Endothelial cell of hepatic sinusoid (primary cell): ENCODE measurements around the gene PDGFRB.

Experiments used
- in situ Hi-C: cut with HindIII; loops from 2 replicates; pipeline ENCODE4 v1.10.0; 2017; ENCODE audit warnings: low sequenced_read_pairs

Gene PDGFRB

DNA sequence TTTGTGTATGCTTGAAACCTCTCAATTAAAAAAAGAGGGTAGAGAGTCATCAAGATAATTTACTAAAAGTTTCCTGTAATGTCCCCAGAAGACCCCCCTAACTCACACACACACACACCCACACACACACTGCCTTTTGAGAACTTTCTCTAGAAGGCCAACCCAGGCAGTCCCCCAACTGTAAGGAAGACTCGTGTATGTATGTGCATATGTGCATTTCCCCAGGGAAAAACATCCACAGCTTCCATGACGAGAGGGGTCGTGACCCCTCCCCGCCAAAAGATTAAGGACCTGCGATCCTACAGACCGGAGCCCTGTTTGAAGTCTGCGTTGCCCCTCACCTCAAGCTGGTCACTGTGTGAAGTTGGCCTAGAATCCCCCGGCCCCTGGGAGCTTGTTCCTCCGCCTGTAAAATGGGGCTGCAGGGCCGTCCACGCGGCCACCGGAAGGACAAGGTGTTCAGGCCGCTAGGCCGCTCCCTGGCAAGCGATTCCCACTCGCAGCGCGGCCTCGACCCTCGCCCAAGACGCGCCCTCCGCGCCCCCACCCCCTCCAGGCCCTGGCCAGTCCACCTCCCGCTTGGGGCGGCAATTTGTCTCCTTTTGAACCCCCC is 10.5 kb upstream of the PDGFRB start:
- in situ Hi-C loops, result loop anchor here (5.0 kb wide), 1 partner anchor 66 kb away; no protein-coding TSS in a partner anchor

GRCh38 chr5:150164211-150164980 is 8.8 kb upstream of the PDGFRB start:
- in situ Hi-C loops, result no loop called here

DNA sequence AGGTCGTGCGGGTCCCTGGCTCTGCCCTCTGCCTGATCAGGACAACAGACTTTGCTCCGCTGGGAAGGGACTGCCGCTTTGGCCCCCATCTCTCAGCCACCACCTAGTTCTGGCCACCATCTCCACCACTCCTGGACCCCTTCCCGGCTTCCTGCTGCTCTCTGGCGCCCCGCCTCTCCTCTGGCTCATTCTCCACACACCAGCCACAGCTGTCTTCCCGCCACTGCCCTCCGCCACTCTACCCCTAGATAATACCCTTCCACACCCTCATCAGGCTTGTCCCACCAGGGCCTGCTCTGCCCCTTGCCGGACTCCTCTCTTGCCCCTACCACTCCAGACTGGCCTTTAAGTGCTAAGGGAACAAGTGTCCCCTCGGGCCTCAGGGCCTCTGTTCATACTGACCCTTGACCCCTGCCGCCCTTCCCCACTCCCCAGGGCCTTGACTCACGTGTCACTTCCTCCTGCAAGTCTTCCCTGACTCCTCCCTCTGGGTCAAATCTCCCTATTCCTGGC is 8.0 kb upstream of the PDGFRB start:
- in situ Hi-C loops, result no loop called here

DNA sequence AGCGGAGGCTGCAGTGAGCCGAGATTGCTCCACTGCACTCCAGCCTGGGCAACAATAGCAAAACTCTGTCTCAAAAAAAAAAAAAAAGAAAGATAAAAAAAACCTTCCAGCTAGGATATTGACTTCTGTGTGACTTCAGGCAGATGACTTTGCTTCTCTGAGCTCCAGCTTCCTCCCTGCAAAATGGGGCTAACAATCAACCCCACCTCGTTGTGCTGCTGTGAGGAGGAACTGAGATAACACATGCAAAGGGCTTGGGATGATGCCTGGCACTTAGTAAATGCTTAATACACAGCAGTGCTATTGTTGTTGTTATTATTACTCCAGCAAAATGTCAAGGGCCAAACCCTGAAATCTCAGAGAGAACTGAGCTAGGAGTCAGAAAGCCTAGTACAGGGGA is 7.4 kb upstream of the PDGFRB start:
- in situ Hi-C loops, result no loop called here

DNA sequence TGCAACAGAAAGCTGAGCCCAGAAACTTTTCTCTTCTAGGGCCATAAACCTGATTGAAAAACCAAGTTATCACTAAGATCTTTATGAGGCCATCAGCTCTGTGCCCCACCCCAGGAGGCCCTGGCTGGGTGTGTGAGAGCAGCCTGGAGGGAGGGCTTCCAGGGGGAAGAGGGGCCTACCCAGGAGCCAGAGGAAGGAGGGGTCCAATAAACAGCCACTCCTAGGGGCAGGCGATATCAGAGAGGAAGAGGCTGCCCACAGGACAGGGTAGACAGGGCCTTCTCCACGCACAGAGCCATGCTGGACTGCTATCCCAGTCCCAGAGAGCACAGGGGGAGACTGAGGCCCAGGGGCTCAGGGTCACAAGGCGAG is 6.5 kb upstream of the PDGFRB start:
- in situ Hi-C loops, result no loop called here

GRCh38 chr5:150161242-150162141 is 5.8 kb upstream of the PDGFRB start:
- in situ Hi-C loops, result no loop called here

- in situ Hi-C loops, result no loop called here
Measured at GRCh38 chr5:150160448-150161081, 4.9 kb upstream of the PDGFRB start.

DNA sequence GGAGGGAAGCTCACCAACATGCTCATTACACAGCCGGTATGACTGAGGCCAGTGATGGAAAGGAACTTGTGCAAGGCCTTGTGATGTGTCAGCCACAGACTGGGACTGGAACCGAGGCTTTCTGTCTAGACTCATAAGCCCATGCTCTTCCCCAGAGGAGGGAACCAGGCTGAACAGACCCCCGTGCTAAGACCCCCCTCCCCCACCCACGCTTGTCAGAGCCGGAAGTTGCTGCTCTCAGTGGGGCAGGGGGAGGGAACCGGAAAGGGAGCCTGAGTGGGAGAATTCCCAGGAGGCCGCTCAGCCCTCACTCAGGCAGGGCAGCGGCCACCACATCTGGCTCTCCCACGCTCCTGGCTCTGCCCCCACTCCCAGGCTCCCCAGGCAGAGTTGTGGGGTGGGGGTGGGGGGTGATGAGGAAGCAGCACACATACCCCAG is 4.1 kb upstream of the PDGFRB start:
- in situ Hi-C loops, result loop anchor here (5.0 kb wide), 1 partner anchor 87 kb away; no protein-coding TSS in a partner anchor

DNA sequence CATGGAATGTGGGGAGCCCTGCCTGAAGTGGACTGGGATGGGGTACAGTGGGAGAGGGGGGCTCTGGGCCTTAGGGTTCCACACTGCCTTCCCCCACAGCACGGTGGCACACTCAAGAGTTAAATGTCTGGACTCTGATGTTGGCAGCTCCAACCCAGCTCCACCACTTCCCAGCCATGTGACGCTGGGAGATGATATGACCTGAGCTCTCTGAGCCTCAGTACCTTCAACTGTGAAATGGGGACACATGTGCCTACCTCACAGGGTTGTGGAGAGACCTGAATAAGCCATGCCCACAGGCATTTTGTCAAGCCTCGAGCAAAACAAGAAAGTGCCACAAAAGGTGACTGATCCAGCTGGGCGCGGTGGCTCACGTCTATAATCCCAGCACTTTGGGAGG is 3.4 kb upstream of the PDGFRB start:
- in situ Hi-C loops, result loop anchor here (5.0 kb wide), 1 partner anchor 87 kb away; no protein-coding TSS in a partner anchor

DNA sequence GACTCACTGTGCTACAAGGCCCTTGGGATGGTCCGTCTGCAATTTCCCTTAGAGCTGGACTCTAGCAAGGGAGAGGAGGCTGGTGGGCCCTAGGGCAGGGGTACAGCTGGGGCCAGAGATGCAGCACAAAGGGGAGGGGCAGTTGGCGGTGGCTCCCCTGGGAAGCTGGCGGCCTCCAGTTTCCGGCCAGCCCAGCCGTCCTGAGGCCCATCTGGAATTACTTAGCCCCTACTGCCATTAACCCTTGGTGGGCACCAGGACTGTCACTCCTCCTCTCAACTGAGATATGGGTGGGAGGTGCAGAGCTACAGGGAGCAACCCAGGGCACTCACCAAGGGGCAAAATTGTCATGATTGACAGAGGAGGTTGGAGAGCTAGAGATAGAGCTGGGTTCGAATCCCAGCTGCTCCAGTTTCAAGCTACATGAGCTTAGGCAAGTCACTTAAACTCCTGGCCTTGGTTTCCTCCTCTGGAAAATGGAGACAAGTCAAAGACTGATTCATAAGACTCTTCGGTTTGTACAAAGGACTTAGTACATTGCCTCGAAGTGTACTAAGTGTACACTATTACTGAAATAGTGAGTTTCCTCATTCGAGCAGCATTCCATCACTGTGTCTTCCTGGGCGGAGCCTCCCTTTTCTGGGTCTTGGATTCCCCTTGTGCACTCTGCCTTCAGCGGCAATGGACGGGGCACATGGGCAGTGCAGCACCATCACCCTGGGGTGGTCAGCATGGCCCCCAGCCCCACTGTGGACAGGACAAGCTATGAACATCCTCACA is 2.7 kb upstream of the PDGFRB start:
- in situ Hi-C loops, result loop anchor here (5.0 kb wide), 1 partner anchor 86 kb away; no protein-coding TSS in a partner anchor

DNA sequence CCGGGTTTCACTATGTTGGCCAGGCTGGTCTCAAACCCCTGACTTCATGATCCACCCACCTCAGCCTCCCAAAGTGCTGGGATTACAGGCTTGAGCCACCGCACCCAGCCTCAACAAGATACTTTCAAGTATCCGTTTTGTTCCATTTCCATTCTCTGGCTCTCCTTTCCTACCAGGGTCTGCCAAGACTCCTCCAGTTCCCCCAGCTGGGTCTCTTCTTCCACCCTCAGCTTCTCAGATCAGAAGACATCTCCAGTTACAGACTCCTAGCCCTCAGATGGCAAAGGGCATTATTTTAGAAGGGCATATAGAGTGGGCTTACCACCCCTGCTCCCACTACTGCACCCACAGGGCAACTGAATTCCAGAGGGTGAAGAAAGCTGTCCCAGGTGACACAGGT is 1.5 kb upstream of the PDGFRB start:
- in situ Hi-C loops, result loop anchor here (5.0 kb wide), 1 partner anchor 85 kb away; no protein-coding TSS in a partner anchor

- in situ Hi-C loops, result loop anchor here (5.0 kb wide), 1 partner anchor 84 kb away; no protein-coding TSS in a partner anchor
Measured at GRCh38 chr5:150156540-150156939, 895 bp upstream of the PDGFRB start.

- in situ Hi-C loops, result loop anchor here (5.0 kb wide), 1 partner anchor 84 kb away; no protein-coding TSS in a partner anchor
Measured at GRCh38 chr5:150156027-150156368, 353 bp upstream of the PDGFRB start.

DNA sequence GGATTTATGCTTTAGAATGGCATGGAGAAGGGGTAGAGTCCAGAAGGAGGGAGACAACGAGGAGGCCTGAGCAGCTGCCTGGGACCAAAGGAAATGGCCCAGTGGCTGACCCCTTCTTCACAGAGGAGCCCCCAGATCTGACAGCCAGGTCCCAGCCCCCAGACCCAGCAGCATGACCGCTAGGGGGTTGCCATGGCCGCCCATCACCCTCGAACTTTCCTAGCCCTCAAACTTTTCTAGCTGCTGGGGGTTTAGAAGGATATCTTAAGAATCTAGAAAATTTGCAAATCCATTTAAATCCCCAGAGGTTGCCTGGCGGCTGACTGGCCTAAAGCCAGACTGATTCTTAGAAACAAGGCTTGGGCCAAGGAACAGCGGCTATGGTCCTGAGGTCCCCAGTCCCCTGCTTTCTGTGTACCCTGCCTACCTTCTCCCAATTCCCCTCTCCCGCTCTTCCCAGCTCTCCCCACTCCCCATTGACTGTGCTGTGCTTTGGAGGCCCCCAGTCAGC is 972 bp downstream of the PDGFRB start:
- in situ Hi-C loops, result loop anchor here (5.0 kb wide), 1 partner anchor 82 kb away; no protein-coding TSS in a partner anchor

DNA sequence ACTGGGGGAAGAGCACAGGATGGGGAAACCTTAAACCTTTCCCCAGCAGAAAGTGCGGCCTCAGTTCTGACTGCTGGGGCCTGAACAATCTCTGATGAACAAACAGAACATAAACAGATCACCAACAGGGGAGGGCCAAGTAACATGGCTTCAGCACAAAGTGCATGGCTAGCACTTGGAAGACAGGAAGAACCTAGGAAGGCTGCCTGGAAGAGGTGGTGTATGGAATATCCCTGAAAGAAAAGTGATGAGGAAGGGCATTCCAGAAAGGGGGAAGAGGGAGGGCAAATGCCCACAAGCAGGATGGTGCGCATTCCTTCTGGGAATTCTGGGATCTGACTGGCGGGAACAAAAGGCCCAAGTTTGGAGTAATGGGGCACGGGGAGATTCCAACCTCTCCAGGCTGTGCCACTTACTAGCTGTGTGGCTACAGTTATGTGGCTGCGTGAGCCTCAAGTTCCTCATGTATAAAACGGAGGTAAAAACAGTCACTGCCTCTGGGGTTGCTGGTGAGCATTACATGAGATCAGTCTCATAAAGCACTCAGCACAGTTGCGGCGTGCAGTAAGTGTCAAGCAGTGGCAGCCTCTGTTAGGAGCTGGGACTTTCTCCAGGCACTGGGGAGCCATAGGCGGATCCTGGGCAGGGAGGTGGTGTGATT is 1.6 kb downstream of the PDGFRB start:
- in situ Hi-C loops, result no loop called here

DNA sequence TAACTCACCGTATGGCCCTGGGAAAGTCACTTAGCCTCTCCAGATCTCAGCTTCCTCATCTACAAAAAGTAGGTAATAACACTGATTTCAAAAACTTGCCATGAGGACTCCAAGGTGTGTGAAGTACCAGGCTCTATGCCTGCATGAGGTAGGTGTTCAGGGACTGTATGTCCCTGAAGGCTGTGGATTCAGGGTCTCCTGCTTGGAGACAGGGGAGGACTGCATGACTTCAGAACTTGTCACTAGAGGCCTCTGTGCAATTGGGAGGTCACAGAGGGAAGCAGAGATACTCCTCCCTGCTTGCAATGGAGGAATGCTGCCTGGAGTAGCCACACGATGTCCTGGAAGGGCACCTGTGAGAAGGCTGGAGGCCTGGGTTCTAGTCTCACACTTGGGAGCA is 2.2 kb downstream of the PDGFRB start:
- in situ Hi-C loops, result no loop called here

- in situ Hi-C loops, result no loop called here
Measured at GRCh38 chr5:150152636-150153462, 2.8 kb downstream of the PDGFRB start.

- in situ Hi-C loops, result no loop called here
Measured at GRCh38 chr5:150149618-150150017, 6.0 kb downstream of the PDGFRB start.
